Esophagus squamous epithelium (tissue), 4 donors: Measurements from ENCODE around the gene DENND2A.

ENCODE experiments used
- CTCF ChIP-seq, 6 experiments: fragments of 450-650 bp in 4 of 6; fragments of 200-600 bp in 2 of 6; sonication (generic) in 2 of 6; IDR thresholded peaks; one replicate each; pipeline ENCODE4 v1.5.1; 2016 to 2019; ENCODE audit warnings: antibody characterized with exemption in 6 of 6, mild to moderate bottlenecking in 4 of 6, moderate library complexity in 4 of 6
- POLR2A ChIP-seq, 4 donors: fragments of 450-650 bp; IDR thresholded peaks; one replicate each; pipeline ENCODE4 v1.6.1; 2017; ENCODE audit warnings: antibody characterized with exemption in 4 of 4, mild to moderate bottlenecking in 4 of 4, moderate library complexity in 3 of 4

DNA sequence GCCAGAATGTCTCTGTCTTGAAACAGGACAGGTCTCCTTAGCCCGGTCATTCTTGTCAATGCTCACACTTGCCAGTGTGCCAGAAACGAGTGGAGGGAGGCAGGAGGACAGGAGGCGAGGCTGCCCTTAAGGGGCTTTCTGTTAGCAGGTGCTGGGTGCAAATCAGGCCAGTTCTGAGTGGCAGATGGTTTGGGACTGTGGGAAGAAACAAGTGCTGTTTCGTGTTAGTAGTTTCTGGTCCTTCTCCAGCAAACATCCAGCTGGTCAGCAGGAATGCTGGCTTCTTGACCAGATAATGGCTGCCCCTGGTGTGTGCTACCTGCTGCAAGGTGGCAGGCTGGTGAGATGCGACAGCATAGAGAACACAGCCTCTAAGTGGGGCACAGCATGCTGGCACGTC, 47.7 kb upstream of the DENND2A start:
- no peak for TF ChIP-seq CTCF (IDR thresholded peaks at IDR 0.05)
- no peak for TF ChIP-seq POLR2A (IDR thresholded peaks at IDR 0.05)
